Left renal pelvis (tissue), 4 donors: Measurements from ENCODE around the gene TNFAIP3. TPM values are rescaled to one million over a fixed set of nuclear protein-coding genes. Genes with fewer than 3 reads are reported as not detected.
"Not testable (repeated sequence)": the region's sequence is repeated elsewhere in the genome, so short reads cannot be mapped to it uniquely, and the experiment has no call there.

Experiments
- DNase-seq, 4 donors: peaks; one replicate each; pipeline ENCODE4 v3.0.0-alpha.2; 2013; ENCODE audit warnings: low read depth in 4 of 4, low spot score in 3 of 4
- polyA plus RNA-seq, 4 donors: library from polyadenylated mRNA; unstranded; fragments of 120-200 nt; gene quantifications; one replicate each; pipeline ENCODE4 v1.2.1, GENCODE V29; 2013; ENCODE audit not compliant: insufficient read length in 4 of 4

TNFAIP3 gene
- polyA plus RNA-seq, 4 donors, result 8.1 to 14.5 (median 9.2) TPM

DNA sequence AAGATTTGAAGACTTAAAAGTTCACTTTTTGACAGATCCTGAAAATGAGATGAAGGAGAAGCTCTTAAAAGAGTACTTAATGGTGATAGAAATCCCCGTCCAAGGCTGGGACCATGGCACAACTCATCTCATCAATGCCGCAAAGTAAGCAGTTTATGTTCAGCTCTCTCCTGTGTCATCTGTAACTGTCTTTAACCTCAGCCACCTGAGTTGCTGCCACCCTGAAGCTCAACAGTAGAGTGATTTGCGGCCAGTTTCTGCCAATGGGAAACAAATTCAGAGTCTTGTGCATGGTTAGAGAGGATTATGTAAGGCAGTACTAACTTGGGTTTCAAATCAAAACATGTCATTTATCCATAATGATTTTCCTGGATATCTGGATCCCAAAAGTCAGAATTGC is 10.1 kb downstream of the TNFAIP3 start:
- no peak for DNase-seq

DNA sequence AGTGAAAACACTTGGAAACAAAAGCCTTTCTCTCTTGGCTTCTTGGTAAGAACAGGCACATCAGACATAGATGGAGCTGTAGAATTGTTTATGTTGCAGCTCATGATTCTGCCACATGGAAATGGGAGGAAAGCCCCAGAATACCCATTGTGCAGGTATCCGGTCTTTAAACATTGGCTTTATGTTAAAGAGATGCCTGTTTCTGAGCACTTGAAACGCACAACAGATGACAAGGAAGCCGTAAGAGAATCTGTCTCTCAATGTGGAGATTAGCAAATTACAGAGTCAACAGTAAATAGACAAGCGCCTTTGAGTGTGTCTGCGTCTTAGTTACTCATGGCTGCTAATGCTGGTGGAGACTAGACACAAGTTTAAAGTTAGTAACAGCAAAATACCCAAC is 10.5 kb downstream of the TNFAIP3 start:
- DNase-seq, result no peak

DNA sequence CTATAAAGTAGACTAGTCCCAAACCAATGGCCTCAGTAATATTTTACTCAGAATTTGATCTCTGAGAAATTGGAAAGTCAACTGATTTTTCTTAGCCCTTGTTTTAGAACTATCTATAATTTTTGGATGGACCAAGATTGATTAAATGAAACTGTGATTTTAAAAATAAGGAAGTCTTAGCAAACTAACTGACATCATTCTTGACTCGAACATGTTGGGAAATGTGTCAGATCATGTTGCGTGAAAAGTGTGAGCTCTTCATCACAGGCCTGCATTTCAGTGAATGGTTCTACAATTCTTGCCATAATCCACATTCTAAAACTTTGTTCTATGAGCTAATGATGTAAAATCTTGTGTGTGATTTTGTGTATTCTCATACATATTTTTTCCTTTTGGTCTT is 11.0 kb downstream of the TNFAIP3 start:
- no peak for DNase-seq

GRCh38 chr6:137878486-137879285 is 11.6 kb downstream of the TNFAIP3 start:
- no peak for DNase-seq

DNA sequence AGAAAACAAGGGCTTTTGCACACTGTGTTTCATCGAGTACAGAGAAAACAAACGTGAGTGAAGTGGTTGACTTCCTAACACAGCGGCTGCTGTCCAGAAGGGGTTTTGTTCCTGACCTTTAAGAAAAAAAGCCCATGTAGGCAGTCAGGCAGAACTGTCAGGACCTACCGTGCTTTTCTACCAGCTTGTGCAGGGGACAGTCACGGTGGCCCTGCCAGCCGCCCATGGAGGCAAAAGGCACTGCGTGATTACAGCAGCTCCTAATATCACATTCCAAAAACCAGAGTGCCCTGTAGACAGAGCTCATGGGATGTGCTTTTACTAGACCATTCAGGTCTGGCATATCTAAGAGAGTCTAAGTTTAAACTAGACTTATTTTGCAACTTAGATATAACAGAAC is 12.2 kb downstream of the TNFAIP3 start:
- DNase-seq, result no peak

- DNase-seq, result no peak
Measured at GRCh38 chr6:137879885-137880745, 13.1 kb downstream of the TNFAIP3 start.

- DNase-seq, result no peak
Measured at GRCh38 chr6:137880746-137881521, 13.9 kb downstream of the TNFAIP3 start.

DNA sequence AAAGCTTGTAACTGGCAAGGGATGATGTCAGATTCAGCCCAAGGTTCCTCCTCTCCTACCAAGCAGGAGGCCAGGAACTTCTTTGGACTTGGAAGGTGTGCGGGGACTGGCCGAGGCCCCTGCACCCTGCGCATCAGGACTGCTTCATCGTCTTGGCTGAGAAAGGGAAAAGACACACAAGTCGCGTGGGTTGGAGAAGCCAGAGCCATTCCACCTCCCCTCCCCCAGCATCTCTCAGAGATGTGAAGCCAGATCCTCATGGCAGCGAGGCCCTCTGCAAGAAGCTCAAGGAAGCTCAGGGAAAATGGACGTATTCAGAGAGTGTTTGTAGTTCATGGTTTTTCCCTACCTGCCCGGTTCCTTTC is 14.4 kb downstream of the TNFAIP3 start:
- DNase-seq, result no peak

- no peak for DNase-seq
Measured at GRCh38 chr6:137882225-137882961, 15.3 kb downstream of the TNFAIP3 start.

GRCh38 chr6:137883400-137884148 is 16.5 kb downstream of the TNFAIP3 start:
- DNase-seq, result no peak

- DNase-seq, result no peak
Measured at GRCh38 chr6:137884149-137884909, 17.3 kb downstream of the TNFAIP3 start.

DNA sequence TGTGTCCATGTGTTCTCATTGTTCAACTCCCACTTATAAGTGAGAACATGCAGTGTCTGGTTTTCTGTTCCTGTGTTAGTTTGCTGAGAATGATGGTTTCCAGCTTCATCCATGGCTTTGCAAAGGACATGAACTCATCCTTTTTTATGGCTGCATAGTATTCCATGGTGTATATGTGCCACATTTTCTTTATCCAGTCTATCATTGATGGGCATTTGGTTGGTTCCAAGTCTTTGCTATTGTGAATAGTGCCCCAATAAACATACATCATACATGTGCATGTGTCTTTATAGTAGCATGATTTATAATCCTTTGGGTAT is 17.8 kb downstream of the TNFAIP3 start:
- not testable (repeated sequence) for DNase-seq

DNA sequence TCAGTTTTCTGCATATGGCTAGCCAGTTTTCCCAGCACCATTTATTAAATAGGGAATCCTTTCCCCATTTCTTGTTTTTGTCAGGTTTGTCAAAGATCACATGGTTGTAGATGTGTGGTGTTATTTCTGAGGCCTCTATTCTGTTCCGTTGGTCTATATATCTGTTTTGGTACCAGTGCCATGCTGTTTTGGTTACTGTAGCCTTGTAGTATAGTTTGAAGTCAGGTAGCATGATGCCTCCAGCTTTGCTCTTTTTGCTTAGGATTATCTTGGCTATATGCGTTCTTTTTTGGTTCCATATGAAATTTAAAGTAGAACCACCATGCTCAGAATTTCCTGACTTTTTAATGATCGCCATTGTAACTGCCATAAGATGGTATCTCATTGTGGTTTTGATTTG is 19.2 kb downstream of the TNFAIP3 start:
- not testable (repeated sequence) for DNase-seq

DNA sequence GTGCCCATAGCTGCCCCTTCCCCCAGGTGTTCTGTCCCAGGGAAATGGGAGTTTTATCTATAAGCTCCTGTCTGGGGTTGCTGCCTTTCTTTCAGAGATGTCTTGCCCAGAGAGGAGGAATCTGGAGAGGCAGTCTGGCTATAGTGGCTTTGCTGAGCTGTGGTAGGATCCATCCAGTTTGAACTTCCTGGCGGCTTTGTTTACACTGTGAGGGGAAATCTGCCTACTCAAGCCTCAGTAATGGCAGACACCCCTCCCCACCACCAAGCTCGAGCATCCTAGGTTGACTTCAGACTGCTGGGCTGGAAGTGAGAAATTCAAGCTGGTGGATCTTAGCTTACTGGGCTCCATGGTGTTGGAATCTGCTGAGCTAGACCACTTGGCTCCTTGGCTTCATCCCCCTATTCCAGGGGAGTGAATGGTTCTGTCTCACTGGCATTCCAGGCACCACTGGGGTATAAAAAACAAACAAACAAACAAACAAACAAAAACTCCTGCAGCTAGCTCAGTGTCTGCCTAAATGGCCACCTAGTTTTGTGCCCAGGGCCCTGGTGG is 24.0 kb downstream of the TNFAIP3 start:
- DNase-seq, result no peak

GRCh38 chr6:137892271-137892708 is 25.2 kb downstream of the TNFAIP3 start:
- DNase-seq, result no peak

DNA sequence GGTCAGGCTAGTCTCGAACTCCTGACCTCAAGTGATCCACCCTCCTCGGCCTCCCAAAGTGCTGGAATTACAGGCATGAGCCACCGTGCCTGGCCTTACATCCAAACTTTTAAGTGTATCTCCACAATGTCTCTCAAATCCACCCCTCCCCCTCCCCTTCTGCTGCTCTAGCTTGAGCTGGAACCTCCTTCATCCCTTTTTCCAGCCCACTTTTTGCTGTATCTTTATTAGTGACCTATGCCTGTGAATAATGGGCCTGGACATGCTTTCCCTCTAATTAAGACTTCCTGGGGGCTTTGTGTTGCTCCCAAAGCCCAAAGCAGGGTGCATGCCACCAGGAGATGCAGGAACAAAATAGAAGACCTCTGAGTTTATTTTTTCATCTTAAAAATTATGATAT is 26.1 kb downstream of the TNFAIP3 start:
- DNase-seq, result no peak

DNA sequence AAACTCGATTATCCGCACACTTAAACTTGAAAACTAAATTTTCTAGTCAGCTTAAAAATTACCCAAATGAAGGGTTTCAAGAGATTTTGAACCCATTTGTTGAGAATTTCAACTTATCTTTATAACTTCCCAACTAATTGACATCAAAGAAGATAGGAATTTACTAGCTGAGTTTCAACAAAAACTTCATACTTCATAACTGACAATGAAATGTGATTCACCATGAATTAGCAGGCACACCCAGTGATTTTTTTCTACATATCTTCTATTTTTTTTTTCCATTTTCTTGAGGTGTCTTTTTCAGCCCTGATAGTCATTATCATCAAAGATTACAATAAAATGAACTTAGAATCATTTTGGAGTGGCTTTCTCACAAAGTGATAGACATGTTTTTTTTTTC is 26.7 kb downstream of the TNFAIP3 start:
- DNase-seq, result no peak

DNA sequence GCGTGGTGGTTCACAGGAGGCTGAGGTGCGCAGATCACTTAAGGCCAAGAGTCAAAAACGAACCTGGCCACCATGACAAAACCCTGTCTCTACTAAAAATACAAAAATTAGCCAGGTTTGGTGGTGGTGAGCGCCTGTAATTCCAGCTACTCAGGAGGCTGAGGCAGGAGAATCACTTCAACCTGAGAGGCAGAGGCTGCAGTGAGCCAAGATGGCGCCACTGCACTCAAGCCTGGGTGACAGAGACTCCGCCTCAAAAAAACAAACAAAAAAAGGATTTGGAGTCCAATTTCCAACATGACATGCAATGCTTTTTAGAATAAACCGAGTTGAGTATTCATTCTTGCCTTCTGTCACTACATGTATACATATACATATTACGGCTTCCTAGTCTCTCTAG is 27.3 kb downstream of the TNFAIP3 start:
- DNase-seq, result not testable (repeated sequence)
